AG04450 (cell line): Measurements from ENCODE around the gene KCNJ9. TPM values are rescaled to one million over a fixed set of nuclear protein-coding genes. Genes with fewer than 3 reads are reported as not detected.

Experiments
- CTCF ChIA-PET: fragments of 300-600, 350-600 bp; formaldehyde crosslinking; extraction: SDS; loops from one replicate; lab custom pipeline; 2022; ENCODE audit warnings: antibody characterized with exemption, inconsistent platforms; lab: Charles Lee
- POLR2A ChIA-PET: fragments of 350-600 bp; formaldehyde crosslinking; extraction: SDS; loops from one replicate; lab custom pipeline; 2021; ENCODE audit warnings: antibody characterized with exemption, inconsistent platforms; lab: Yijun Ruan, JAX
- DNase-seq: peaks from one replicate; pipeline ENCODE4 v3.0.0-alpha.2; 2011; ENCODE audit warnings: low read depth, low spot score
- H3K27ac ChIP-seq: one replicate; pipeline ENCODE4 v1.5.1; 2012; ENCODE audit warnings: low read depth, low read length, control low read depth
- H3K27me3 ChIP-seq: one replicate; pipeline ENCODE4 v1.6.0; 2012; ENCODE audit warnings: low read length; ENCODE audit not compliant: control insufficient read depth, insufficient read depth
- H3K4me3 ChIP-seq: 2 replicates; pipeline ENCODE4 v1.5.1; 2011; ENCODE audit warnings: mild to moderate bottlenecking, low read depth, low read length, control low read depth
- H3K9me3 ChIP-seq: 2 replicates; pipeline ENCODE4 v1.5.1; 2012; ENCODE audit warnings: low read length; ENCODE audit not compliant: control insufficient read depth, insufficient read depth
- polyA plus RNA-seq: library from polyadenylated mRNA; depleted of rRNA; stranded (reverse); fragments of >200 nt; gene quantifications from 2 replicates; pipeline ENCODE4 v1.2.3, GENCODE V29; 2011
- TF ChIP-seq, protein P1 (sequence below): IDR thresholded peaks from 2 replicates; pipeline ENCODE4 v1.5.1; 2011; ENCODE audit warnings: low read depth, low read length, control low read depth, inconsistent platforms

Gene KCNJ9
- polyA plus RNA-seq, 1 experiment: not detected

GRCh38 chr1:160069460-160070231, 11.7 kb upstream of the KCNJ9 start, which contains the start of gene KCNJ10:
Gene KCNJ10, minus strand, starts transcription at chr1:160070160. Its CDS starts 27,628 bp downstream, at chr1:160042532.
- Histone ChIP-seq H3K4me3 (peak within 1 kb of the TSS; percentile 62), H3K9me3 (no peaks in the 10 kb centered on the region; the same call in 1 of the 2 replicates), H3K27me3 (peaks cover 60% of the 10 kb centered on the region), H3K27ac (no peak within 1 kb of the TSS)
- CTCF ChIA-PET: interaction anchor here (0.5 to 2.2 kb wide), 7 partner anchors 10 to 1123 kb away, joined by 3 to 10 read pairs (median 5); no protein-coding TSS in a partner anchor
- POLR2A ChIA-PET: interaction anchor here (0.5 kb wide), 1 partner anchor 189 kb away, joined by 3 read pairs; no protein-coding TSS in a partner anchor
- TF ChIP-seq, protein P1, sequence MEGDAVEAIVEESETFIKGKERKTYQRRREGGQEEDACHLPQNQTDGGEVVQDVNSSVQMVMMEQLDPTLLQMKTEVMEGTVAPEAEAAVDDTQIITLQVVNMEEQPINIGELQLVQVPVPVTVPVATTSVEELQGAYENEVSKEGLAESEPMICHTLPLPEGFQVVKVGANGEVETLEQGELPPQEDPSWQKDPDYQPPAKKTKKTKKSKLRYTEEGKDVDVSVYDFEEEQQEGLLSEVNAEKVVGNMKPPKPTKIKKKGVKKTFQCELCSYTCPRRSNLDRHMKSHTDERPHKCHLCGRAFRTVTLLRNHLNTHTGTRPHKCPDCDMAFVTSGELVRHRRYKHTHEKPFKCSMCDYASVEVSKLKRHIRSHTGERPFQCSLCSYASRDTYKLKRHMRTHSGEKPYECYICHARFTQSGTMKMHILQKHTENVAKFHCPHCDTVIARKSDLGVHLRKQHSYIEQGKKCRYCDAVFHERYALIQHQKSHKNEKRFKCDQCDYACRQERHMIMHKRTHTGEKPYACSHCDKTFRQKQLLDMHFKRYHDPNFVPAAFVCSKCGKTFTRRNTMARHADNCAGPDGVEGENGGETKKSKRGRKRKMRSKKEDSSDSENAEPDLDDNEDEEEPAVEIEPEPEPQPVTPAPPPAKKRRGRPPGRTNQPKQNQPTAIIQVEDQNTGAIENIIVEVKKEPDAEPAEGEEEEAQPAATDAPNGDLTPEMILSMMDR: no peak
- no peak for DNase-seq

DNA sequence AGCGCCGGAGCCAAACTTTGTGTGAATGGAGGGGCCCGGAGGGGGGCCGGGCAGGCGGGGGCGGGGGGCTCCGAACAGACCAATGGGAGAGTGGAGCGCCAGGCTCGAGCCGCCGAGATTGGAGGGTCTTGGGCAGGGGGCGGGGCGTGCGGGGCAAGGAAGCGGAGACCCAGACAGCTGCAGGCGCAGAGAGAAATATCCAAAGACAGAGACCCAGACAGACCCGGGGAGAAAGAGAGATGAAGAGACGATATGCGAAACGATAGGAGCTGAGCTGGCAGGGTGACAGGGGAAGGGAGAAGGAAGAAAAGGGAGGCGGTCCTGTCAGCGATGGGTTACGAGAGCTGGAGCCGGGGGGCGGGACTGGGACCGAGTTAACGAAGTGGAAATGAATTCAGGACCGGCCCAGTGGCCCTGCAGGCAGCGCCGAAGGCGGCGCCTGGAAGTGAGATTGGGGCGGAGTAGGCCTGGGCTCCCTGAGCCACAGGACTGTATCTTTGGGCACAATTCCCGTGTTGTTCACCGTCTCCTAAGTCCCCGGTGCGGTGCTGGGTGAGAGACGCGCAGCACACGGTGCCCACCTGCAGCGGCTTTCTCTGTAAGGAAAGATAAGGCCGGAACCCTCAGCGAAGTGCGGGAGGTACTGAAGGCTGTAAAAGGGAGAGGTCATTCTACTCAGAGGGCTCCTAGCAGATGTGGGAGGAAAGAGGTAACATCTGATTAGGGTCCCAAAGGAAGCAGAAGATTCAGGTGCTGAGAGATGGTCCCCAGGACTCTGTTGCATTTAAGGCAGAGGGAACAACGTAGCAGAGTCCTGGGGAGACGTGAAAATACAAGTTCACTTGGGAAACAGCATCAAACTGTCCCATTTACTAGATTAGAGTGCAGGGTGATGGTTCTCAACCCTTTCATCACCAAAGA, 10.8 kb upstream of the KCNJ9 start:
- Histone ChIP-seq H3K4me3 (peak overlapping the region; percentile 62), H3K9me3 (no peaks in the 10 kb centered on the region; the same call in 1 of the 2 replicates), H3K27me3 (peaks cover 67% of the 10 kb centered on the region), H3K27ac (no peak overlapping the region)
- ChIA-PET CTCF (interaction anchor here (0.6 to 3.1 kb wide), 6 partner anchors 9 to 64 kb away, joined by 3 to 17 read pairs (median 8); no protein-coding TSS in a partner anchor), POLR2A (interaction anchor here (0.5 kb wide), 1 partner anchor 189 kb away, joined by 3 read pairs; no protein-coding TSS in a partner anchor)
- DNase-seq: no peak
- TF ChIP-seq, protein P1: no peak

GRCh38 chr1:160071289-160071688, 10.0 kb upstream of the KCNJ9 start:
- Histone ChIP-seq H3K9me3 (no peaks in the 10 kb centered on the region; the same call in 1 of the 2 replicates), H3K27ac (no peak overlapping the region), H3K4me3 (no peak overlapping the region), H3K27me3 (peaks cover 66% of the 10 kb centered on the region)
- CTCF ChIA-PET: interaction anchor here (1.0 to 3.1 kb wide), 4 partner anchors 13 to 181 kb away, joined by 3 to 17 read pairs (median 8); no protein-coding TSS in a partner anchor
- TF ChIP-seq, protein P1: no peak
- no peak for DNase-seq
- POLR2A ChIA-PET: no interaction called here

DNA sequence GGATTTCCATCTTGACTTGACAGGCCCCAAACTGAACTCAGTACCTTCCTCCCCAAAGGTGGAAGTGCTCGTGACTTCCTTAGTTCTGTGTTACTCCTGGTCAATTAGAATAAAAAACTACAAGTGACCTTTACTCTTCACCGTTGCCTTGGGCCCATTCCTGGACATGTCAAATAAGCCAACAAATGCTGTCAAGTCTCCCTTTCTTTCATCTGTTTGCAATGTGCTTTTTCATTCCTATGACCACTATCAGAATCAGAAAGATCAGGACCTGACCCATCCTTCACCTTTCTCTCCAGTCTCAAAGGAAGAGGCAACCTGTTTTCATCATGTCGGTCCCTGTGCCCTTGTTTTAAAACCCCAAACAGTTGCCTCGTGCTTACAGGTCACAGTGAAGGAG, 6.5 kb upstream of the KCNJ9 start:
- H3K9me3 ChIP-seq: no peaks in the 10 kb centered on the region; the same call in 1 of the 2 replicates
- CTCF ChIA-PET: interaction anchor here (0.6 to 6.5 kb wide), 3 partner anchors 12 to 304 kb away, joined by 3 to 56 read pairs (median 4); no protein-coding TSS in a partner anchor

More for the DNA sequence above, 6.5 kb upstream of the KCNJ9 start:
- Histone ChIP-seq H3K4me3 (no peak overlapping the region), H3K27me3 (peaks cover 45% of the 10 kb centered on the region), H3K27ac (no peak overlapping the region)
- POLR2A ChIA-PET: no interaction called here
- DNase-seq: no peak
- TF ChIP-seq, protein P1: no peak
